Activated T-cell treated with anti-CD3 and anti-CD28 coated beads, Interleukin-2, amount 50 U/mL, for 72 hours (primary cell): ENCODE measurements around the gene SRSF3. TPM values are rescaled to one million over a fixed set of nuclear protein-coding genes. Genes with fewer than 3 reads are reported as not detected.
"Not testable (repeated sequence)": the region's sequence is repeated elsewhere in the genome, so short reads cannot be mapped to it uniquely, and the experiment has no call there.

Source experiments
- ATAC-seq, 2 donors: fragments of 150-1000 bp; cut with Tn5 transposase; replicated peaks in 1 of 2; 2 replicates each; pipeline ENCODE4 v1.10.0; 2021; ENCODE audit warnings: moderate library complexity in 2 of 2, mild to moderate bottlenecking in 1 of 2
- DNase-seq, 2 donors: peaks; one replicate each; pipeline ENCODE4 v3.0.0; 2021 to 2022; ENCODE audit warnings: mixed read lengths in 1 of 2
- H3K27ac Mint-ChIP-seq: one replicate; pipeline ENCODE4 v1.8.0; 2022; ENCODE audit warnings: mild to moderate bottlenecking, moderate library complexity, mixed read lengths
- H3K27me3 Mint-ChIP-seq: one replicate; pipeline ENCODE4 v1.8.0; 2022; ENCODE audit warnings: low read depth, mixed read lengths
- H3K36me3 Mint-ChIP-seq, 2 donors: one replicate each; pipeline ENCODE4 v1.8.0; 2022; ENCODE audit warnings: mixed read lengths in 2 of 2, mild to moderate bottlenecking in 1 of 2; ENCODE audit not compliant: insufficient read depth in 2 of 2
- H3K4me1 Mint-ChIP-seq: one replicate; pipeline ENCODE4 v1.8.0; 2022; ENCODE audit warnings: low read depth, mixed read lengths
- H3K4me3 Mint-ChIP-seq, 2 donors: one replicate each; pipeline ENCODE4 v1.8.0; 2022; ENCODE audit warnings: mild to moderate bottlenecking in 2 of 2, mixed read lengths in 2 of 2, moderate library complexity in 2 of 2
- H3K9me3 Mint-ChIP-seq, 2 donors: one replicate each; pipeline ENCODE4 v1.8.0; 2022; ENCODE audit warnings: mixed read lengths in 2 of 2
- total RNA-seq, 2 donors: library from RNA; stranded (reverse); gene quantifications; one replicate each; pipeline ENCODE4 v1.2.3, GENCODE V29; 2022

SRSF3 gene
- total RNA-seq, 2 donors from 2014 or later = 409 to 541 TPM

GRCh38 chr6:36639171-36639808, 45.1 kb downstream of the SRSF3 start:
- Mint-ChIP-seq H3K4me1 (no peaks in the 10 kb centered on the region), H3K27ac (no peak overlapping the region), H3K36me3 (no peaks in the 10 kb centered on the region), H3K9me3 (no peaks in the 10 kb centered on the region), H3K4me3 (no peak overlapping the region), H3K27me3 (no peaks in the 10 kb centered on the region)
- DNase-seq = no peak
- ATAC-seq = no peak

GRCh38 chr6:36641543-36641942, 47.4 kb downstream of the SRSF3 start:
- no peaks in the 10 kb centered on the region for H3K4me1 Mint-ChIP-seq
- no peaks in the 10 kb centered on the region for H3K36me3 Mint-ChIP-seq
- ATAC-seq = no peak
- H3K27ac Mint-ChIP-seq = no peak overlapping the region
- H3K4me3 Mint-ChIP-seq = no peak overlapping the region
- no peaks in the 10 kb centered on the region for H3K9me3 Mint-ChIP-seq
- DNase-seq = no peak
- no peaks in the 10 kb centered on the region for H3K27me3 Mint-ChIP-seq

GRCh38 chr6:36642913-36643817, 49.0 kb downstream of the SRSF3 start:
- no peaks in the 10 kb centered on the region for H3K4me1 Mint-ChIP-seq
- H3K36me3 Mint-ChIP-seq = no peaks in the 10 kb centered on the region
- DNase-seq = no peak
- H3K27ac Mint-ChIP-seq = no peak overlapping the region
- ATAC-seq = no peak
- H3K27me3 Mint-ChIP-seq = no peaks in the 10 kb centered on the region
- no peak overlapping the region for H3K4me3 Mint-ChIP-seq
- H3K9me3 Mint-ChIP-seq = no peaks in the 10 kb centered on the region

- H3K27me3 Mint-ChIP-seq = no peaks in the 10 kb centered on the region
- no peaks in the 10 kb centered on the region for H3K36me3 Mint-ChIP-seq
- H3K4me1 Mint-ChIP-seq = no peaks in the 10 kb centered on the region
- H3K4me3 Mint-ChIP-seq = no peak overlapping the region
- H3K27ac Mint-ChIP-seq = no peak overlapping the region
- DNase-seq (no peak), ATAC-seq (no peak)
- H3K9me3 Mint-ChIP-seq = no peaks in the 10 kb centered on the region
These were observed 49.8 kb downstream of the SRSF3 start for GRCh38 chr6:36643977-36644376.

- Mint-ChIP-seq H3K36me3 (no peaks in the 10 kb centered on the region), H3K4me1 (no peaks in the 10 kb centered on the region)
- no peak for DNase-seq
These were observed 54.9 kb downstream of the SRSF3 start for GRCh38 chr6:36649086-36649485.

GRCh38 chr6:36649701-36650484, 55.7 kb downstream of the SRSF3 start:
- peaks cover 28% of the 10 kb centered on the region for H3K27me3 Mint-ChIP-seq

More at GRCh38 chr6:36649086-36649485, 54.9 kb downstream of the SRSF3 start:
- H3K4me3 Mint-ChIP-seq = no peak overlapping the region
- no peaks in the 10 kb centered on the region for H3K9me3 Mint-ChIP-seq
- H3K27ac Mint-ChIP-seq = no peak overlapping the region
- peaks cover 22% of the 10 kb centered on the region for H3K27me3 Mint-ChIP-seq
- no peak for ATAC-seq

GRCh38 chr6:36650848-36651478, 56.8 kb downstream of the SRSF3 start:
- no peaks in the 10 kb centered on the region for H3K36me3 Mint-ChIP-seq
- H3K9me3 Mint-ChIP-seq = no peaks in the 10 kb centered on the region
- DNase-seq (no peak), ATAC-seq (no peak)
- peaks cover 38% of the 10 kb centered on the region for H3K27me3 Mint-ChIP-seq
- no peak overlapping the region for H3K27ac Mint-ChIP-seq
- no peak overlapping the region for H3K4me3 Mint-ChIP-seq
- H3K4me1 Mint-ChIP-seq = no peaks in the 10 kb centered on the region

More at GRCh38 chr6:36649701-36650484, 55.7 kb downstream of the SRSF3 start:
- H3K36me3 Mint-ChIP-seq = no peaks in the 10 kb centered on the region
- no peaks in the 10 kb centered on the region for H3K4me1 Mint-ChIP-seq
- no peak for DNase-seq
- no peak overlapping the region for H3K4me3 Mint-ChIP-seq
- H3K27ac Mint-ChIP-seq = no peak overlapping the region
- no peak for ATAC-seq
- H3K9me3 Mint-ChIP-seq = no peaks in the 10 kb centered on the region

GRCh38 chr6:36651659-36652379, 57.7 kb downstream of the SRSF3 start:
- ATAC-seq (no peak), DNase-seq (no peak)
- peaks cover 46% of the 10 kb centered on the region for H3K27me3 Mint-ChIP-seq
- no peaks in the 10 kb centered on the region for H3K4me1 Mint-ChIP-seq
- no peaks in the 10 kb centered on the region for H3K9me3 Mint-ChIP-seq
- H3K27ac Mint-ChIP-seq = no peak overlapping the region
- H3K4me3 Mint-ChIP-seq = no peak overlapping the region
- H3K36me3 Mint-ChIP-seq = no peaks in the 10 kb centered on the region

GRCh38 chr6:36654469-36654868, 60.3 kb downstream of the SRSF3 start:
- H3K4me1 Mint-ChIP-seq, H3K36me3 Mint-ChIP-seq, H3K9me3 Mint-ChIP-seq, H3K27ac Mint-ChIP-seq, DNase-seq, H3K4me3 Mint-ChIP-seq, ATAC-seq: not testable (repeated sequence)
- peaks cover 58% of the 10 kb centered on the region for H3K27me3 Mint-ChIP-seq

Other genes with a start within 250 kb of the SRSF3 start
- 1 to 10 TPM; 1.4 to 7.4 TPM for gene ETV7, start 206.7 kb upstream of the SRSF3 start, total RNA-seq
- gene PXT1, start 151.5 kb upstream of the SRSF3 start, total RNA-seq = under 1 TPM; 0.25 to 0.48 TPM
- gene KCTD20, start 151.4 kb upstream of the SRSF3 start, total RNA-seq = 10 to 100 TPM; 48.5 to 58.9 TPM
- 10 to 100 TPM; 30.7 to 34.4 TPM for gene STK38, start 46.9 kb upstream of the SRSF3 start, total RNA-seq
- gene CDKN1A, start 84.4 kb downstream of the SRSF3 start, total RNA-seq = 10 to 100 TPM; 59.9 to 60.4 TPM
- gene RAB44, start 103.5 kb downstream of the SRSF3 start, total RNA-seq = under 1 TPM; 0.05 to 0.09 TPM
- 1 to 10 TPM in 1 of 2 donors, under 1 TPM in 1; 0.48 to 2.6 TPM for gene CPNE5, start 245.1 kb downstream of the SRSF3 start, total RNA-seq